HepG2 (cell line): ENCODE results near the gene SECTM1. TPM values are rescaled to one million over a fixed set of nuclear protein-coding genes. Genes with fewer than 3 reads are reported as not detected.
"Not testable (repeated sequence)": the region's sequence is repeated elsewhere in the genome, so short reads cannot be mapped to it uniquely, and the experiment has no call there.

Experiments used
- ATAC-seq: fragments of 200-7000 bp; cut with Tn5 transposase; 3 replicates; pipeline ENCODE4 v1.9.1; 2020; ENCODE audit warnings: mild to moderate bottlenecking, moderate library complexity
- BruUV-seq: library from RNA; stranded (reverse); fragments of 400-500 nt; replicated peaks from 2 replicates; lab custom pipeline; 2021; lab: Mats Ljungman, UMichigan
- CTCF ChIA-PET: fragments of 300-600 bp; formaldehyde crosslinking; extraction: SDS; loops from one replicate; lab custom pipeline; 2021; ENCODE audit warnings: low total read pairs, inconsistent platforms, low intra/inter-chr PET ratio; lab: Yijun Ruan, JAX
- POLR2A ChIA-PET: fragments of 350-600 bp; sonication (Branson Sonifier 250); formaldehyde crosslinking; loops from one replicate; lab custom pipeline; 2020; ENCODE audit warnings: antibody characterized with exemption, inconsistent platforms; lab: Yijun Ruan, JAX
- DNase-seq: peaks from one replicate; pipeline ENCODE4 v3.0.0-alpha.2; 2015; ENCODE audit warnings: low spot score
- FAIRE-seq: peaks from 3 replicates; lab custom pipeline; 2011; peaks lifted over from hg19 to GRCh38; lab: Jason Lieb, UNC
- H2AFZ ChIP-seq: one replicate; pipeline ENCODE4 v1.6.1; 2011; ENCODE audit warnings: low read length, inconsistent platforms
- H3K27ac ChIP-seq: fragments of 300-600 bp; 3 replicates; pipeline ENCODE4 v1.8.0; 2011; ENCODE audit warnings: mixed run types, mild to moderate bottlenecking, mixed read lengths, low read length, inconsistent platforms; ENCODE audit not compliant: insufficient read depth; ENCODE audit errors: extremely low read length
- H3K27me3 ChIP-seq, 2 experiments: fragments of 200-600 bp in 1 of 2; 2 replicates in 1 of 2; 3 replicates in 1 of 2; pipeline versions ENCODE4 v1.6.0 to v1.8.0; 2011; ENCODE audit warnings: low read length in 2 of 2, mild to moderate bottlenecking in 2 of 2, moderate library complexity in 2 of 2, inconsistent platforms in 1 of 2; ENCODE audit not compliant: insufficient read depth in 2 of 2, control insufficient read depth in 1 of 2
- H3K36me3 ChIP-seq, 2 experiments: fragments of 200-600 bp in 1 of 2; replicated peaks in 1 of 2; 2 replicates in 1 of 2; 3 replicates in 1 of 2; pipeline versions ENCODE4 v1.5.1 to v1.8.0; 2011; ENCODE audit warnings: low read length in 2 of 2, inconsistent platforms in 1 of 2; ENCODE audit not compliant: insufficient read depth in 2 of 2, control insufficient read depth in 1 of 2
- H3K4me1 ChIP-seq: 2 replicates; pipeline ENCODE4 v1.5.1; 2012; ENCODE audit warnings: low read length, inconsistent platforms; ENCODE audit not compliant: insufficient read depth
- H3K4me2 ChIP-seq: 2 replicates; pipeline ENCODE4 v1.6.0; 2011; ENCODE audit warnings: low read depth, low read length, inconsistent platforms
- H3K4me3 ChIP-seq, 3 experiments: fragments of 200-600 bp in 1 of 3; sonication (generic), shearing (Covaris generic) in 1 of 3; replicated peaks in 1 of 3; 2 replicates each; pipeline ENCODE4 v1.5.1; 2011 to 2016; ENCODE audit warnings: low read length in 3 of 3, inconsistent platforms in 2 of 3, low read depth in 2 of 3, mild to moderate bottlenecking in 2 of 3, control low read depth in 1 of 3, mixed read lengths in 1 of 3; ENCODE audit not compliant: insufficient read depth in 1 of 3
- H3K79me2 ChIP-seq: one replicate; pipeline ENCODE4 v1.6.1; 2011; ENCODE audit warnings: low read length, inconsistent platforms; ENCODE audit not compliant: insufficient read depth
- H3K9ac ChIP-seq: 2 replicates; pipeline ENCODE4 v1.6.0; 2011; ENCODE audit warnings: mild to moderate bottlenecking, low read depth, low read length, inconsistent platforms; ENCODE audit not compliant: insufficient read depth
- H3K9me3 ChIP-seq: 2 replicates; pipeline ENCODE4 v1.5.1; 2012; ENCODE audit warnings: mild to moderate bottlenecking, low read length
- H4K20me1 ChIP-seq: 2 replicates; pipeline ENCODE4 v1.6.0; 2011; ENCODE audit warnings: inconsistent platforms, mild to moderate bottlenecking, low read length, moderate library complexity; ENCODE audit not compliant: insufficient read depth
- KAT7 ChIP-seq: IDR thresholded peaks from 2 replicates; pipeline ENCODE4 v1.6.1; 2018; ENCODE audit warnings: borderline replicate concordance, missing compliant biosample characterization
- KDM5B ChIP-seq: sonication (generic); formaldehyde crosslinking; IDR thresholded peaks from 2 replicates; pipeline ENCODE4 v1.4.0; 2020; ENCODE audit warnings: missing genetic modification reagents, mild to moderate bottlenecking, borderline replicate concordance
- RARA ChIP-seq: IDR thresholded peaks from 2 replicates; pipeline ENCODE4 v1.6.1; 2016; ENCODE audit warnings: missing genetic modification reagents, missing compliant biosample characterization
- ZBTB38 ChIP-seq: sonication (generic); formaldehyde crosslinking; IDR thresholded peaks from 2 replicates; pipeline ENCODE4 v1.5.1; 2020; ENCODE audit warnings: mild to moderate bottlenecking, missing genetic modification reagents
- ZNF501 ChIP-seq: sonication (generic); formaldehyde crosslinking; IDR thresholded peaks from 2 replicates; pipeline ENCODE4 v1.5.1; 2020; ENCODE audit warnings: mild to moderate bottlenecking, moderate library complexity, missing genetic modification reagents
- ZNF770 ChIP-seq: sonication (generic); formaldehyde crosslinking; IDR thresholded peaks from 2 replicates; pipeline ENCODE4 v1.5.0; 2020; ENCODE audit warnings: mild to moderate bottlenecking, missing genetic modification reagents
- ZNF788 ChIP-seq: sonication (generic); formaldehyde crosslinking; IDR thresholded peaks from 2 replicates; pipeline ENCODE4 v1.5.0; 2020; ENCODE audit warnings: mild to moderate bottlenecking, missing genetic modification reagents, borderline replicate concordance
- WGBS: methylation state at CpG from one replicate; pipeline ENCODE4 v1.1.6; 2017; ENCODE audit warnings: low lambda C conversion rate; 5-methylcytosine and 5-hydroxymethylcytosine counted together
- in situ Hi-C: cut with HindIII; loops from 2 replicates; pipeline ENCODE4 v1.10.0; 2017; ENCODE audit warnings: low pct_unique_long_range_greater_than_20kb; ENCODE audit not compliant: extremely low pct_ligation_motif_present
- intact Hi-C: fragments of 100-400 bp; cut with micrococcal nuclease; formaldehyde crosslinking; loops from one replicate; pipeline ENCODE4 v1.10.0; 2022; ENCODE audit not compliant: unreplicated experiment
- polyA plus RNA-seq, 8 experiments: library from polyadenylated mRNA; depleted of rRNA in 3 of 8; stranded (reverse) in 7 of 8; unstranded in 1 of 8; fragments of >200 nt; fragmentation: Illumina TruSeq in 4 of 8; extraction: Trizol in 4 of 8; gene quantifications; 2 replicates each; pipeline versions ENCODE4 v1.2.1 to v1.2.3, GENCODE V29; 2011 to 2016; ENCODE audit warnings: low read depth in 4 of 8, missing spikeins in 1 of 8, mixed read lengths in 1 of 8; ENCODE audit not compliant: insufficient read depth in 1 of 8
- total RNA-seq, 5 experiments: library from RNA; depleted of rRNA; stranded (reverse); fragments of >200 nt; fragmentation: Illumina TruSeq; extraction: Trizol; gene quantifications; 2 replicates each; pipeline ENCODE4 v1.2.3, GENCODE V29; 2016; ENCODE audit warnings: low read depth in 1 of 5

Gene SECTM1
- total and polyA plus RNA-seq, 2 of the 13 experiments (the other 11 are each of a cell fraction or from before 2014, with no cell fraction given) = 3.5 to 5.3 TPM

GRCh38 chr17:82347994-82348393 is 14.4 kb upstream of the SECTM1 start:
- TF ChIP-seq ZNF788 (CRISPR knock-in tag) (peak; percentile 19; the same call in 1 of the 2 replicates), ZBTB38 (CRISPR knock-in tag) (peak; percentile 75), KAT7 (CRISPR knock-in tag) (peak; percentile 36; the same call in 1 of the 2 replicates), ZNF770 (peak; percentile 70; the same call in 1 of the 2 replicates), RARA (peak; percentile 46), ZNF501 (CRISPR knock-in tag) (0 out of 2 replicates have a peak, but pooled peaks have one; percentile 4), KDM5B (CRISPR knock-in tag) (0 out of 2 replicates have a peak, but pooled peaks have one; percentile 16)
- TF ChIP-seq, all 625 proteins: peak for 7; not testable (repeated sequence) for 618
- H3K27me3 ChIP-seq, H3K36me3 ChIP-seq, FAIRE-seq, BruUV-seq, H3K4me3 ChIP-seq, DNase-seq, in situ Hi-C loops, H3K9me3 ChIP-seq, H2AFZ ChIP-seq, ATAC-seq, H4K20me1 ChIP-seq, H3K4me2 ChIP-seq, CTCF ChIA-PET: not testable (repeated sequence)
- intact Hi-C loops = loop anchor here (2.0 kb wide), 1 partner anchor 65 kb away; no protein-coding TSS in a partner anchor
- H3K4me1 ChIP-seq = peaks cover 94% of the 10 kb centered on the region
- POLR2A ChIA-PET = interaction anchor here (1.0 to 2.2 kb wide), 3 partner anchors 20 to 148 kb away, joined by 3 to 8 read pairs (median 6); no protein-coding TSS in a partner anchor
- peaks cover 17% of the 10 kb centered on the region for H3K79me2 ChIP-seq
- peak overlapping the region; percentile 44; the same call in 1 of the 2 replicates for H3K9ac ChIP-seq
- 78% methylated on average over 11 of the region's 11 CpGs for WGBS
- peak overlapping the region; percentile 28 for H3K27ac ChIP-seq
